Astrocyte of the spinal cord (primary cell): ENCODE measurements around the gene SYNGAP1.

ENCODE experiments used
- DNase-seq: peaks from one replicate; pipeline ENCODE4 v3.0.0; 2011; ENCODE audit warnings: low read depth, low spot score
- H3K4me3 ChIP-seq: 2 replicates; pipeline ENCODE4 v1.5.1; 2011; ENCODE audit warnings: low read depth, mild to moderate bottlenecking, low read length, moderate library complexity
- CTCF ChIP-seq: IDR thresholded peaks from 2 replicates; pipeline ENCODE4 v1.5.1; 2012; ENCODE audit warnings: low read depth, mild to moderate bottlenecking, low read length, inconsistent platforms
- in situ Hi-C: cut with HindIII; loops from 2 replicates; pipeline ENCODE4 v1.10.0; 2017; ENCODE audit warnings: low sequenced_read_pairs

SYNGAP1 gene

GRCh38 chr6:33445119-33445603 lies 25.3 kb downstream of the SYNGAP1 start:
- H3K4me3 ChIP-seq, result no peak overlapping the region
- in situ Hi-C loops, result no loop called here
- no peak for TF ChIP-seq CTCF
- DNase-seq, result no peak

GRCh38 chr6:33446356-33446755 lies 26.5 kb downstream of the SYNGAP1 start:
- DNase-seq, result no peak
- TF ChIP-seq CTCF, result no peak
- no peak overlapping the region for H3K4me3 ChIP-seq
- in situ Hi-C loops, result no loop called here

- no peak for DNase-seq
- no peak overlapping the region for H3K4me3 ChIP-seq
- in situ Hi-C loops, result no loop called here
- no peak for TF ChIP-seq CTCF
These were observed 30.6 kb downstream of the SYNGAP1 start for GRCh38 chr6:33450434-33450833.

GRCh38 chr6:33451606-33452005 lies 31.7 kb downstream of the SYNGAP1 start:
- H3K4me3 ChIP-seq, result no peak overlapping the region
- DNase-seq, result no peak
- in situ Hi-C loops, result no loop called here
- TF ChIP-seq CTCF, result no peak

- no peak for DNase-seq
- in situ Hi-C loops, result no loop called here
- H3K4me3 ChIP-seq, result no peak overlapping the region
- no peak for TF ChIP-seq CTCF
These were observed 32.6 kb downstream of the SYNGAP1 start for GRCh38 chr6:33452496-33452895.

GRCh38 chr6:33453393-33454008 lies 33.6 kb downstream of the SYNGAP1 start:
- peak overlapping the region; percentile 70 for H3K4me3 ChIP-seq
- in situ Hi-C loops, result no loop called here
- peak; percentile 4 for DNase-seq
- no peak for TF ChIP-seq CTCF
